KMS-11 (cell line): ENCODE data around the gene FOXA2.

Experiments
- H2AFZ ChIP-seq: fragments of 200-600 bp; sonication (generic); 2 replicates; pipeline ENCODE4 v1.6.1; 2016; ENCODE audit warnings: antibody characterized with exemption, mixed run types, low read depth
- H3K27ac ChIP-seq: fragments of 200-600 bp; sonication (generic); 2 replicates; pipeline ENCODE4 v1.6.1; 2016; ENCODE audit warnings: mild to moderate bottlenecking, mixed run types
- H3K27me3 ChIP-seq: fragments of 200-600 bp; sonication (generic); 2 replicates; pipeline ENCODE4 v1.6.1; 2017; ENCODE audit warnings: mild to moderate bottlenecking, low read depth, mixed run types, moderate library complexity; ENCODE audit not compliant: insufficient read depth
- H3K36me3 ChIP-seq: fragments of 200-600 bp; sonication (generic); 2 replicates; pipeline ENCODE4 v1.6.1; 2017; ENCODE audit warnings: mild to moderate bottlenecking, mixed run types; ENCODE audit not compliant: insufficient read depth
- H3K4me1 ChIP-seq: fragments of 200-600 bp; sonication (generic); 2 replicates; pipeline ENCODE4 v1.6.1; 2016; ENCODE audit warnings: mild to moderate bottlenecking, low read depth, mixed run types; ENCODE audit not compliant: poor library complexity, severe bottlenecking
- H3K4me2 ChIP-seq: fragments of 200-600 bp; sonication (generic); 2 replicates; pipeline ENCODE4 v1.7.0; 2016; ENCODE audit warnings: mild to moderate bottlenecking, mixed run types
- H3K4me3 ChIP-seq: fragments of 200-600 bp; sonication (generic); IDR thresholded peaks from 2 replicates; pipeline ENCODE4 v1.6.1; 2017; ENCODE audit warnings: low read depth, low read length, mixed read lengths; ENCODE audit not compliant: insufficient read depth
- H3K79me2 ChIP-seq: fragments of 200-600 bp; sonication (generic); 2 replicates; pipeline ENCODE4 v1.6.1; 2016; ENCODE audit warnings: low read depth, mixed run types; ENCODE audit not compliant: insufficient read depth
- H3K9ac ChIP-seq: fragments of 200-600 bp; sonication (generic); 2 replicates; pipeline ENCODE4 v1.6.1; 2016; ENCODE audit warnings: mild to moderate bottlenecking, mixed run types
- H4K20me1 ChIP-seq: fragments of 200-600 bp; sonication (generic); 2 replicates; pipeline ENCODE4 v1.6.1; 2016; ENCODE audit warnings: mild to moderate bottlenecking, mixed run types; ENCODE audit not compliant: insufficient read depth
- CTCF ChIP-seq: fragments of 200-600 bp; sonication (generic); conservative IDR thresholded peaks from 2 replicates; pipeline ENCODE4 v1.6.1; 2017; ENCODE audit warnings: low read depth, mild to moderate bottlenecking, antibody characterized with exemption, low read length, moderate library complexity, mixed read lengths

Gene FOXA2

DNA sequence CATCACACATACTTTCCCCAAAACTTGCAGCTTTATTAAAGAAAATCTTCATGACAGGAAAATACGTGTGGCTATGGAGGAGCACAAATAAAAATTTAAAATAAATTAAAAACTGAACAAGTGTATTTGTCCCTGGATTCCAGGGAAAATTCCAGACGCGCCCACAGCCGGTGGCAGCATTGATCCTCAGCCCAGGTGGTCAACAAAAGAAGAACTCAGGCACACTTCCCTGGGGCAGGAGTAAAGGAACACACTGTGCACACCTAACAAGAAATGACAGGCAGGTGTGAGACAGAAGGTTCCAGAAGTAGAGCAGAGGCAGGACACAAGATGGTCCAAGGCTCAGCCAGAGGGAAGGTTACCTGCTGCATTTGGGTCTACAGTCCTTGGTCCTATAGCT is 36.3 kb downstream of the FOXA2 start:
- no peak for TF ChIP-seq CTCF
- Histone ChIP-seq H2AFZ (no peak overlapping the region), H3K27ac (no peak overlapping the region)

GRCh38 chr20:22546344-22546743 is 38.0 kb downstream of the FOXA2 start:
- H3K27me3 ChIP-seq: no peaks in the 10 kb centered on the region
- no peak overlapping the region for H3K4me3 ChIP-seq
- no peaks in the 10 kb centered on the region for H3K36me3 ChIP-seq
- TF ChIP-seq CTCF: no peak
- no peak overlapping the region for H3K9ac ChIP-seq
- H4K20me1 ChIP-seq: no peaks in the 10 kb centered on the region
- H3K4me2 ChIP-seq: no peak overlapping the region
- H3K79me2 ChIP-seq: no peaks in the 10 kb centered on the region
- no peaks in the 10 kb centered on the region for H3K4me1 ChIP-seq
- no peak overlapping the region for H3K27ac ChIP-seq
- H2AFZ ChIP-seq: no peak overlapping the region

More for the DNA sequence above, 36.3 kb downstream of the FOXA2 start:
- no peak overlapping the region for H3K4me3 ChIP-seq
- no peaks in the 10 kb centered on the region for H4K20me1 ChIP-seq
- H3K79me2 ChIP-seq: no peaks in the 10 kb centered on the region
- H3K4me1 ChIP-seq: no peaks in the 10 kb centered on the region
- H3K36me3 ChIP-seq: no peaks in the 10 kb centered on the region
- H3K9ac ChIP-seq: no peak overlapping the region
- no peaks in the 10 kb centered on the region for H3K27me3 ChIP-seq
- no peak overlapping the region for H3K4me2 ChIP-seq

DNA sequence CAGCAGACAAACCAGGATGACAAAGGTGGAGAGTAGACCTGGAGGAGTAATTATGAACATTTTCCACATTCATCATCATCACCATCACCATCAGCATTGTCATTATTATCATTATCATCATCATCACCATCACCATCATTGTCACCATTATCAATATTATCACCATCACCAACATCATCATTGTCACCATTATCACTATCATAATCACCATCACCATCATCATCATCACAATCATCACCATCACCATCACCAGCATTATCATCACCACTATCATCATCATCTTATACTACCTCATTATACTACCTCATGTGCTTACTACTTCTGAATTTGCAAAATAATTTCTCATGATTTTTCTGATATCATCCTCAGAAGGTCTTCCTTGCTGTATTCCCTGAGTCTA is 39.3 kb downstream of the FOXA2 start:
- Histone ChIP-seq H4K20me1 (no peaks in the 10 kb centered on the region), H3K9ac (no peak overlapping the region), H2AFZ (no peak overlapping the region), H3K4me3 (no peak overlapping the region), H3K27me3 (no peaks in the 10 kb centered on the region), H3K4me1 (no peaks in the 10 kb centered on the region), H3K36me3 (no peaks in the 10 kb centered on the region), H3K27ac (no peak overlapping the region), H3K79me2 (no peaks in the 10 kb centered on the region), H3K4me2 (no peak overlapping the region)
- TF ChIP-seq CTCF: no peak

GRCh38 chr20:22544462-22544861 is 39.9 kb downstream of the FOXA2 start:
- no peaks in the 10 kb centered on the region for H3K4me1 ChIP-seq
- no peaks in the 10 kb centered on the region for H3K36me3 ChIP-seq

More at GRCh38 chr20:22544462-22544861, 39.9 kb downstream of the FOXA2 start:
- Histone ChIP-seq H3K27me3 (no peaks in the 10 kb centered on the region), H3K79me2 (no peaks in the 10 kb centered on the region), H3K9ac (no peak overlapping the region), H3K27ac (no peak overlapping the region), H3K4me2 (no peak overlapping the region), H2AFZ (no peak overlapping the region), H3K4me3 (no peak overlapping the region), H4K20me1 (no peaks in the 10 kb centered on the region)
- no peak for TF ChIP-seq CTCF
